H9 (cell line): ENCODE measurements around the gene KRTAP10-12. TPM values are rescaled to one million over a fixed set of nuclear protein-coding genes. Genes with fewer than 3 reads are reported as not detected.
"Not testable (repeated sequence)": the region's sequence is repeated elsewhere in the genome, so short reads cannot be mapped to it uniquely, and the experiment has no call there.

Experiments used
- DNase-seq: peaks from one replicate; pipeline ENCODE4 v3.0.0-alpha.2; 2017
- H2AFZ ChIP-seq: one replicate; pipeline ENCODE4 v1.6.1; 2013; ENCODE audit warnings: mild to moderate bottlenecking, low read length, control low read depth, moderate library complexity
- H2AK5ac ChIP-seq: 2 replicates; pipeline ENCODE4 v1.6.1; 2013; ENCODE audit warnings: low read length, control low read depth, mixed read lengths; ENCODE audit not compliant: insufficient read length
- H2BK120ac ChIP-seq: one replicate; pipeline ENCODE4 v1.6.1; 2013; ENCODE audit warnings: low read depth, mild to moderate bottlenecking, low read length, control low read depth, inconsistent platforms; ENCODE audit not compliant: poor library complexity, severe bottlenecking
- H2BK12ac ChIP-seq: 2 replicates; pipeline ENCODE4 v1.6.1; 2013; ENCODE audit warnings: low read length, control low read depth, mixed read lengths, low read depth; ENCODE audit not compliant: insufficient read length
- H2BK15ac ChIP-seq: 2 replicates; pipeline ENCODE4 v1.6.1; 2013; ENCODE audit warnings: low read depth, low read length, control low read depth
- H2BK20ac ChIP-seq: one replicate; pipeline ENCODE4 v1.6.1; 2013; ENCODE audit warnings: low read depth, mild to moderate bottlenecking, low read length, control low read depth, inconsistent platforms; ENCODE audit not compliant: poor library complexity, severe bottlenecking
- H2BK5ac ChIP-seq: 2 replicates; pipeline ENCODE4 v1.6.1; 2013; ENCODE audit warnings: low read length, control low read depth, mixed read lengths; ENCODE audit not compliant: insufficient read length
- H3K14ac ChIP-seq: 2 replicates; pipeline ENCODE4 v1.6.1; 2013; ENCODE audit warnings: low read length, control low read depth; ENCODE audit not compliant: insufficient read depth
- H3K18ac ChIP-seq: 2 replicates; pipeline ENCODE4 v1.6.1; 2013; ENCODE audit warnings: low read depth, mild to moderate bottlenecking, mixed read lengths, low read length, control low read depth; ENCODE audit not compliant: insufficient read length
- H3K23ac ChIP-seq: 2 replicates; pipeline ENCODE4 v1.6.1; 2013; ENCODE audit warnings: low read length, control low read depth, mixed read lengths, low read depth; ENCODE audit not compliant: insufficient read length
- H3K23me2 ChIP-seq: 2 replicates; pipeline ENCODE4 v1.6.1; 2013; ENCODE audit warnings: low read depth, mild to moderate bottlenecking, mixed read lengths, low read length, control low read depth; ENCODE audit not compliant: insufficient read length, poor library complexity, severe bottlenecking
- H3K27ac ChIP-seq: 2 replicates; pipeline ENCODE4 v1.5.1; 2013; ENCODE audit warnings: low read length, control low read depth, mixed read lengths, low read depth; ENCODE audit not compliant: insufficient read length
- H3K27me3 ChIP-seq: 2 replicates; pipeline ENCODE4 v1.6.1; 2013; ENCODE audit warnings: low read length, control low read depth, inconsistent platforms; ENCODE audit not compliant: insufficient read depth
- H3K4ac ChIP-seq: 2 replicates; pipeline ENCODE4 v1.6.1; 2013; ENCODE audit warnings: low read depth, mild to moderate bottlenecking, control low read depth, inconsistent platforms, low read length, moderate library complexity
- H3K4me1 ChIP-seq: 2 replicates; pipeline ENCODE4 v1.6.1; 2013; ENCODE audit warnings: low read length, control low read depth, inconsistent platforms; ENCODE audit not compliant: insufficient read depth
- H3K4me2 ChIP-seq: 2 replicates; pipeline ENCODE4 v1.6.1; 2013; ENCODE audit warnings: low read length, control low read depth, mixed read lengths; ENCODE audit not compliant: insufficient read length, insufficient read depth
- H3K56ac ChIP-seq: 2 replicates; pipeline ENCODE4 v1.6.1; 2013; ENCODE audit warnings: low read depth, mild to moderate bottlenecking, mixed read lengths, low read length, control low read depth; ENCODE audit not compliant: insufficient read length
- H3K79me1 ChIP-seq: 2 replicates; pipeline ENCODE4 v1.6.1; 2013; ENCODE audit warnings: low read depth, mild to moderate bottlenecking, moderate library complexity, low read length, control low read depth, inconsistent platforms; ENCODE audit not compliant: insufficient read depth, poor library complexity, severe bottlenecking
- H3K79me2 ChIP-seq: 2 replicates; pipeline ENCODE4 v1.6.1; 2013; ENCODE audit warnings: low read length, control low read depth, inconsistent platforms; ENCODE audit not compliant: insufficient read depth
- H3K9ac ChIP-seq: 2 replicates; pipeline ENCODE4 v1.6.1; 2013; ENCODE audit warnings: low read length, control low read depth, mixed read lengths; ENCODE audit not compliant: insufficient read length; ENCODE audit errors: extremely low read depth
- H3K9me3 ChIP-seq: one replicate; pipeline ENCODE4 v1.6.1; 2013; ENCODE audit warnings: low read depth, low read length, inconsistent platforms; ENCODE audit not compliant: control insufficient read depth
- H3T11ph ChIP-seq: one replicate; pipeline ENCODE4 v1.6.1; 2013; ENCODE audit warnings: mild to moderate bottlenecking, low read length, control low read depth, inconsistent platforms
- H4K20me1 ChIP-seq: one replicate; pipeline ENCODE4 v1.6.1; 2013; ENCODE audit not compliant: control insufficient read depth, insufficient read length, insufficient read depth
- H4K5ac ChIP-seq: 2 replicates; pipeline ENCODE4 v1.6.1; 2013; ENCODE audit warnings: low read depth, mild to moderate bottlenecking, mixed read lengths, low read length, control low read depth; ENCODE audit not compliant: insufficient read length
- H4K8ac ChIP-seq: replicated peaks from 2 replicates; pipeline ENCODE4 v1.6.1; 2013; ENCODE audit warnings: low read length, control low read depth, mixed read lengths, low read depth; ENCODE audit not compliant: insufficient read length
- H4K91ac ChIP-seq: 2 replicates; pipeline ENCODE4 v1.6.1; 2013; ENCODE audit warnings: low read depth, mild to moderate bottlenecking, moderate library complexity, mixed read lengths, low read length, control low read depth; ENCODE audit not compliant: insufficient read length
- H3K27ac Mint-ChIP-seq, 3 experiments: 2 replicates in 2 of 3; 3 replicates in 1 of 3; pipeline ENCODE4 v1.8.0; 2020 to 2021; ENCODE audit warnings: mixed read lengths in 3 of 3, mild to moderate bottlenecking in 1 of 3, moderate library complexity in 1 of 3
- H3K27me3 Mint-ChIP-seq: 2 replicates; pipeline ENCODE4 v1.8.0; 2021; ENCODE audit warnings: low read depth, mild to moderate bottlenecking, moderate library complexity, mixed read lengths
- H3K36me3 Mint-ChIP-seq, 3 experiments: 2 replicates in 2 of 3; 3 replicates in 1 of 3; pipeline ENCODE4 v1.8.0; 2020 to 2021; ENCODE audit warnings: low read depth in 3 of 3, mixed read lengths in 3 of 3; ENCODE audit not compliant: insufficient read depth in 1 of 3
- H3K4me1 Mint-ChIP-seq, 2 experiments: 2 replicates each; pipeline ENCODE4 v1.8.0; 2020; ENCODE audit warnings: mixed read lengths in 2 of 2
- H3K4me3 Mint-ChIP-seq, 2 experiments: 2 replicates in 1 of 2; 3 replicates in 1 of 2; pipeline ENCODE4 v1.8.0; 2020 to 2021; ENCODE audit warnings: mild to moderate bottlenecking in 2 of 2, mixed read lengths in 2 of 2, moderate library complexity in 1 of 2
- H3K9me3 Mint-ChIP-seq, 2 experiments: 2 replicates in 1 of 2; 3 replicates in 1 of 2; pipeline ENCODE4 v1.8.0; 2020; ENCODE audit warnings: mild to moderate bottlenecking in 2 of 2, mixed read lengths in 2 of 2, moderate library complexity in 1 of 2
- CTCF ChIP-seq: fragments of 200-600 bp; sonication (generic); conservative IDR thresholded peaks from 3 replicates; pipeline ENCODE4 v1.8.0; 2021; ENCODE audit warnings: antibody characterized with exemption, mild to moderate bottlenecking
- WGBS: extraction: QIAGEN DNeasy Blood & Tissue Kit; methylation state at CpG from one replicate; pipeline ENCODE4 v1.1.7; 2013; ENCODE audit warnings: missing lambda C conversion rate, low lambda C conversion rate, mixed read lengths; ENCODE audit not compliant: insufficient read length; ENCODE audit errors: extremely low coverage; 5-methylcytosine and 5-hydroxymethylcytosine counted together
- total RNA-seq: library from RNA; stranded (reverse); gene quantifications from 2 replicates; pipeline ENCODE4 v1.2.1, GENCODE V29; 2021

Gene KRTAP10-12
- total RNA-seq, 1 experiment from 2014 or later = not detected

DNA sequence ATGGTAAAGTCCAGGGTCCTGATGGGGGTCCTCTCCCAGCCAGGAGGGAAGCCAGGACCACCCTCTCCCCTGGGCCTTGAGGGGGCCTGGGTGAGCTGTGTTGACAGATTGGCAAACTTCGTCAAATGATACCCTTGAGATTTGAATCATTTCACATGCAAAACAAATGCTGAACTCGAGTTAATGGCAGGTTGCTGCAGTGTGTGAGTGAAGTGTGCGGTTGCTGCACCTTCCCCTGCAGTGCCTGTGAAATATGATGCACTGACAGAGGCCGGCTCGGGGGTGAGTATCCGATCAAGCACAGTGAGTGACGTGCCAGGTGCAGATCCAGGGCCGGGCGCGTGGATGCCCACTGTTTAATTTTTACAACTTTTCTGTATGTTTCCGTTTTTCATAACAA, 9.3 kb upstream of the KRTAP10-12 start:
- Histone ChIP-seq H3K23me2 (no peaks in the 10 kb centered on the region), H2BK15ac (no peak overlapping the region), H3K27ac (no peak overlapping the region), H3K23ac (no peak overlapping the region), H4K91ac (no peak overlapping the region), H4K5ac (no peak overlapping the region), H3K4ac (no peak overlapping the region), H3K4me1 (peaks cover 5% of the 10 kb centered on the region; the same call in 1 of the 2 replicates), H2AK5ac (no peak overlapping the region), H3K9me3 (no peaks in the 10 kb centered on the region), H3K14ac (no peak overlapping the region), H2BK5ac (no peak overlapping the region), H3K56ac (no peak overlapping the region), H3K79me2 (no peaks in the 10 kb centered on the region), H2AFZ (no peak overlapping the region), H2BK12ac (no peak overlapping the region), H3K27me3 (no peaks in the 10 kb centered on the region), H3K79me1 (no peaks in the 10 kb centered on the region), H2BK20ac (no peak overlapping the region), H4K8ac (no peak overlapping the region), H3K9ac (no peak overlapping the region), H3K18ac (no peak overlapping the region), H2BK120ac (no peak overlapping the region), H3T11ph (no peak overlapping the region), H4K20me1 (no peaks in the 10 kb centered on the region), H3K4me2 (no peak overlapping the region)
- H3K9me3 Mint-ChIP-seq = peaks cover 8% of the 10 kb centered on the region in 2 experiments
- DNase-seq = peak; percentile 19
- no CpG with 5 or more reads among the region's 11 CpGs for WGBS
- H3K4me1 Mint-ChIP-seq = peaks cover 28 to 29% of the 10 kb centered on the region in 2 experiments
- no peak for TF ChIP-seq CTCF
- peaks cover 0 to 5% (median 2%) of the 10 kb centered on the region in 3 experiments; a peak in 5 of 7 replicates for H3K36me3 Mint-ChIP-seq
- H3K27ac Mint-ChIP-seq = no peak overlapping the region
- peaks cover 20% of the 10 kb centered on the region for H3K27me3 Mint-ChIP-seq
- no peak overlapping the region for H3K4me3 Mint-ChIP-seq

- Mint-ChIP-seq H3K4me1 (peaks cover 28 to 29% of the 10 kb centered on the region in 2 experiments), H3K36me3 (peaks cover 7 to 19% (median 7%) of the 10 kb centered on the region in 3 experiments; a peak in 6 of 7 replicates), H3K9me3 (peaks cover 17 to 18% of the 10 kb centered on the region in 2 experiments), H3K27me3 (peaks cover 11% of the 10 kb centered on the region)
- H3K79me1 ChIP-seq, H3K4ac ChIP-seq, H4K91ac ChIP-seq, H3K79me2 ChIP-seq, H3T11ph ChIP-seq, DNase-seq, H2BK120ac ChIP-seq, H2BK20ac ChIP-seq, H4K20me1 ChIP-seq, H3K18ac ChIP-seq, H2AK5ac ChIP-seq, H3K27me3 ChIP-seq, H4K5ac ChIP-seq, H3K4me1 ChIP-seq, H3K9ac ChIP-seq, H2BK5ac ChIP-seq, H2BK12ac ChIP-seq, H3K23ac ChIP-seq, H3K9me3 ChIP-seq, H2BK15ac ChIP-seq, H4K8ac ChIP-seq, H3K56ac ChIP-seq, H3K23me2 ChIP-seq, H2AFZ ChIP-seq, H3K14ac ChIP-seq, H3K4me3 Mint-ChIP-seq, H3K27ac Mint-ChIP-seq, H3K4me2 ChIP-seq, H3K27ac ChIP-seq: not testable (repeated sequence)
- no CpG with 5 or more reads among the region's 3 CpGs for WGBS
Measured at GRCh38 chr21:44689740-44690139, 7.2 kb upstream of the KRTAP10-12 start.
